Metanephros (tissue), 1 donor: Measurements from ENCODE around the gene CHP1. TPM values are rescaled to one million over a fixed set of nuclear protein-coding genes. Genes with fewer than 3 reads are reported as not detected.

Experiments used
- total RNA-seq: library from RNA; depleted of rRNA; stranded (reverse); fragments of >200 nt; gene quantifications from one replicate; pipeline ENCODE4 v1.2.3, GENCODE V29; 2014

The CHP1 gene
- 61.0 TPM for total RNA-seq

GRCh38 chr15:41230650-41231421, at the start of gene CHP1, which contains the start of gene EXD1:
Gene CHP1, plus strand, starts transcription at chr15:41231268. Its CDS starts 115 bp downstream, at chr15:41231383.
Gene EXD1, minus strand, starts transcription at chr15:41230757. Its CDS starts 4,182 bp downstream, at chr15:41226575.

Other genes with a start within 250 kb of the CHP1 start
- 38.5 TPM for gene INO80, start 115.0 kb upstream of the CHP1 start, total RNA-seq
- gene EXD1, start 511 bp upstream of the CHP1 start, total RNA-seq = not detected
- gene OIP5, start 101.3 kb downstream of the CHP1 start, total RNA-seq = 6.4 TPM
- 89.6 TPM for gene NUSAP1, start 101.6 kb downstream of the CHP1 start, total RNA-seq
- gene NDUFAF1, start 171.2 kb downstream of the CHP1 start, total RNA-seq = 17.3 TPM
- 19.0 TPM for gene RTF1, start 185.8 kb downstream of the CHP1 start, total RNA-seq